PC-9 (cell line): ENCODE measurements around the gene DIAPH3. TPM values are rescaled to one million over a fixed set of nuclear protein-coding genes. Genes with fewer than 3 reads are reported as not detected.

Experiments
- BruUV-seq: library from RNA; stranded (reverse); fragments of 400-500 nt; replicated peaks from 2 replicates; lab custom pipeline; 2021; lab: Mats Ljungman, UMichigan
- CTCF ChIA-PET: fragments of 300-600 bp; sonication (Branson Sonifier 250); formaldehyde crosslinking; loops from one replicate; lab custom pipeline; 2022; ENCODE audit warnings: antibody characterized with exemption; lab: Charles Lee
- POLR2A ChIA-PET: fragments of 300-600 bp; sonication (Branson Sonifier 250); formaldehyde crosslinking; loops from one replicate; lab custom pipeline; 2022; ENCODE audit warnings: antibody characterized with exemption; ENCODE audit not compliant: unreplicated experiment; lab: Charles Lee
- DNase-seq, 2 experiments: peaks; one replicate each; pipeline versions ENCODE4 v3.0.0 to v3.0.0-alpha.2; 2015 to 2022; ENCODE audit warnings: mixed read lengths in 1 of 2
- H2AFZ ChIP-seq: fragments of 200-600 bp; sonication (generic); 2 replicates; pipeline ENCODE4 v1.8.1; 2017; ENCODE audit warnings: antibody characterized with exemption
- H3F3A ChIP-seq: fragments of 200-600 bp; sonication (generic); 2 replicates; pipeline ENCODE4 v1.8.1; 2017; ENCODE audit warnings: antibody characterized with exemption, mild to moderate bottlenecking, low read depth; ENCODE audit not compliant: insufficient read depth
- H3K27ac ChIP-seq: fragments of 200-600 bp; sonication (generic); 2 replicates; pipeline ENCODE4 v1.6.1; 2016; ENCODE audit warnings: mixed run types
- H3K27me3 ChIP-seq: fragments of 200-600 bp; sonication (generic); 2 replicates; pipeline ENCODE4 v1.6.1; 2016; ENCODE audit warnings: low read depth, mixed run types; ENCODE audit not compliant: insufficient read depth
- H3K36me3 ChIP-seq: fragments of 200-600 bp; sonication (generic); 2 replicates; pipeline ENCODE4 v1.6.1; 2016; ENCODE audit warnings: low read depth, mixed run types
- H3K4me1 ChIP-seq: fragments of 200-600 bp; sonication (generic); replicated peaks from 2 replicates; pipeline ENCODE4 v1.6.1; 2016; ENCODE audit warnings: mixed run types; ENCODE audit not compliant: insufficient read depth
- H3K4me2 ChIP-seq: fragments of 200-600 bp; sonication (generic); 2 replicates; pipeline ENCODE4 v1.6.1; 2017; ENCODE audit warnings: mixed run types
- H3K4me3 ChIP-seq: fragments of 200-600 bp; sonication (generic); 2 replicates; pipeline ENCODE4 v1.6.1; 2016; ENCODE audit warnings: mixed run types
- H3K79me2 ChIP-seq: fragments of 200-600 bp; sonication (generic); 2 replicates; pipeline ENCODE4 v1.6.1; 2017; ENCODE audit warnings: low read depth, mixed run types
- H3K9me2 ChIP-seq: fragments of 200-600 bp; sonication (generic); 2 replicates; pipeline ENCODE4 v1.8.1; 2017; ENCODE audit warnings: mild to moderate bottlenecking; ENCODE audit not compliant: insufficient read depth
- H3K9me3 ChIP-seq: fragments of 200-600 bp; sonication (generic); 2 replicates; pipeline ENCODE4 v1.8.1; 2016; ENCODE audit warnings: low read depth; ENCODE audit not compliant: insufficient read depth
- H4K20me1 ChIP-seq: fragments of 200-600 bp; sonication (generic); 2 replicates; pipeline ENCODE4 v1.8.1; 2017; ENCODE audit not compliant: insufficient read depth
- EZH2 ChIP-seq: fragments of 200-600 bp; sonication (generic); IDR thresholded peaks from 2 replicates; pipeline ENCODE4 v1.8.0; 2017; ENCODE audit warnings: antibody characterized with exemption, low read depth
- intact Hi-C: fragments of 100-400 bp; cut with micrococcal nuclease; formaldehyde crosslinking; loops from one replicate; pipeline ENCODE4 v1.10.0; 2022; ENCODE audit not compliant: unreplicated experiment
- total RNA-seq: library from RNA; stranded (reverse); gene quantifications from 2 replicates; pipeline ENCODE4 v1.2.3, GENCODE V29; 2021
- TF ChIP-seq, protein P1 (sequence below): fragments of 200-600 bp; sonication (generic); conservative IDR thresholded peaks from 2 replicates; pipeline ENCODE4 v1.6.1; 2017; ENCODE audit warnings: mixed run types, antibody characterized with exemption, mild to moderate bottlenecking, moderate library complexity

The DIAPH3 gene
- total RNA-seq, 1 experiment from 2014 or later, result 39.3 TPM

DNA sequence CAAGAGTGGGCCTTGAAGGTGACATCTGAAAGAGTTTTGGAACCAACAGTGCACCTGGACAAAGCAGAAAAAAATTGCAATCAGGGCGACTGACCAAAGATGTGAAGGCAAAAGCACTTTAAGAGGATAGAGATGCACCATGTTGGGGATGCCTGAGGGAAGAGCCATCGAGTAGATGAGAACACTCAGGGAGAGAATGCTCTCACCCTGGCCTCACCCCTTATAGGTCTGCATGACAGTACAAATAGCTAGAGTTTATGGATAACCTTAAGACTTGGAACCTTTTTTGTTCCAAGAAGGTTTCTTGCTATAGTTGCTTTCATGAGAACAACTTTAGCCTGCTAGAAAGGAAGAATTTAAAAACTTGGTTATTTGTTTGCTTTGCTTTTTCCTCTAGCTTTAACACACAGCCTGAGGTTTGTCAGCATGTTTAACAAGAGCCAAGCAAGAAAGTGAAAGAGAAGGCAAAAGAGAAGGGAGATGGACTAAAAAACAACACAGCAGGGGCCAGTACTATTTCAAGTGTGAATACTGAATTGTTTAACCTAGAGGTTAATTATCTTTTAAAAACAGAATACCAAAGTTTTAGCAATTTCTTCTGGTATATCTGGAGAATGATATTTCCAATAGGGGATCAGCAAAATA, 418.9 kb downstream of the DIAPH3 start:
- TF ChIP-seq, protein P1, sequence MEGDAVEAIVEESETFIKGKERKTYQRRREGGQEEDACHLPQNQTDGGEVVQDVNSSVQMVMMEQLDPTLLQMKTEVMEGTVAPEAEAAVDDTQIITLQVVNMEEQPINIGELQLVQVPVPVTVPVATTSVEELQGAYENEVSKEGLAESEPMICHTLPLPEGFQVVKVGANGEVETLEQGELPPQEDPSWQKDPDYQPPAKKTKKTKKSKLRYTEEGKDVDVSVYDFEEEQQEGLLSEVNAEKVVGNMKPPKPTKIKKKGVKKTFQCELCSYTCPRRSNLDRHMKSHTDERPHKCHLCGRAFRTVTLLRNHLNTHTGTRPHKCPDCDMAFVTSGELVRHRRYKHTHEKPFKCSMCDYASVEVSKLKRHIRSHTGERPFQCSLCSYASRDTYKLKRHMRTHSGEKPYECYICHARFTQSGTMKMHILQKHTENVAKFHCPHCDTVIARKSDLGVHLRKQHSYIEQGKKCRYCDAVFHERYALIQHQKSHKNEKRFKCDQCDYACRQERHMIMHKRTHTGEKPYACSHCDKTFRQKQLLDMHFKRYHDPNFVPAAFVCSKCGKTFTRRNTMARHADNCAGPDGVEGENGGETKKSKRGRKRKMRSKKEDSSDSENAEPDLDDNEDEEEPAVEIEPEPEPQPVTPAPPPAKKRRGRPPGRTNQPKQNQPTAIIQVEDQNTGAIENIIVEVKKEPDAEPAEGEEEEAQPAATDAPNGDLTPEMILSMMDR, result no peak
- TF ChIP-seq EZH2, result no peak
- no TSS peak for BruUV-seq
- intact Hi-C loops, result no loop called here
- H3K27me3 ChIP-seq, result no peaks in the 10 kb centered on the region
- no peak overlapping the region for H3K4me3 ChIP-seq
- DNase-seq, result no peak
- ChIA-PET CTCF (no interaction called here), POLR2A (no interaction called here)
- H3K4me1 ChIP-seq, result no peaks in the 10 kb centered on the region
- H3K79me2 ChIP-seq, result no peaks in the 10 kb centered on the region
- H3K36me3 ChIP-seq, result no peaks in the 10 kb centered on the region
- H3K9me3 ChIP-seq, result no peaks in the 10 kb centered on the region
- H2AFZ ChIP-seq, result no peak overlapping the region
- no peaks in the 10 kb centered on the region; the same call in 1 of the 2 replicates for H3K9me2 ChIP-seq
- H4K20me1 ChIP-seq, result no peaks in the 10 kb centered on the region
- no peak overlapping the region for H3K27ac ChIP-seq
- no peak overlapping the region for H3K4me2 ChIP-seq
- no peaks in the 10 kb centered on the region for H3F3A ChIP-seq

DNA sequence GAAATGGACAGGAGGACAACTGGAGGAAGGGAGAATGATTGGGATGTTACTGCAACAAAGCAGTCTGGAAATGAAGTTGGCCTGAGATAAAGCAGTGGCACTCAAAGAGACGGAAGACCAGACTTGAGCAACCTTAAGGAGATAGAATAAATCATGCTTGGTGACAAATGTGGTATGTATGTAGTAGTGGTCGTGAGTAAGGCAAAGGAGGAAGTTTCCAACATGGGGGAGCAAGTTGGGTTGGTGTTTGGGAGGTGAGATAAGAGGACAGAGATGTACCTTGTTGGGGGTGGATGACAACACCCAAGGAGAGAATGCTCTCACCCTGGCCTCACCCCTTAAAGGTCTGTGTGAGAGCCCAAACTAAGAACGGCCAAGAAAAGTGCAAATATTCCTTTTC, 420.5 kb downstream of the DIAPH3 start:
- H3K4me2 ChIP-seq, result no peak overlapping the region

DNA sequence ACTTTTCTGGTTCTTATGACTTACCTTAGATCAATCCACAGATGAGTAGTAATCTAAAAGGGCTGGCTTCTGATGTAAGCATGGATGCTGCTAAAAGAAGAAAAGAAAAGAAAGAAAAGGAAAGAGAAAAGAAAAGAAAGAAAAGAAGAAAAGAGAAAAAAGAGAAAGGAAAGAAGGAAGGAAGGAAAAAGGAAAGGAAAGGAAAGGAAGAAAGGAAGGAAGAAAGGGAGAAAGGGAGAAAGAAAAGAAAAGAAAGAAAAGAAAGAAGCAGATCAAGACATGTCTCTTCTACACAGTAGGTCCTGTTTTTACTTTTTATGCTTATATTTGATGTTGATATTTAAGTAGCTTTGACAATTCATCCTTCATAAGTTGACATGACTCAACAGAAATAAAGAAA, 421.3 kb downstream of the DIAPH3 start:
- TF ChIP-seq, protein P1, result no peak
- no peak for TF ChIP-seq EZH2
- DNase-seq, result no peak
- CTCF ChIA-PET, result no interaction called here
- intact Hi-C loops, result no loop called here
- H3K4me1 ChIP-seq, result no peaks in the 10 kb centered on the region
- H3K9me2 ChIP-seq, result no peaks in the 10 kb centered on the region; the same call in 1 of the 2 replicates
- no peak overlapping the region for H2AFZ ChIP-seq
- H3K27ac ChIP-seq, result no peak overlapping the region
- H3K79me2 ChIP-seq, result no peaks in the 10 kb centered on the region
- no peaks in the 10 kb centered on the region for H3K27me3 ChIP-seq
- no TSS peak for BruUV-seq
- H3K4me3 ChIP-seq, result no peak overlapping the region
- no peaks in the 10 kb centered on the region for H3K9me3 ChIP-seq
- POLR2A ChIA-PET, result no interaction called here
- no peaks in the 10 kb centered on the region for H4K20me1 ChIP-seq
- H3K4me2 ChIP-seq, result no peak overlapping the region
- no peaks in the 10 kb centered on the region for H3F3A ChIP-seq
- H3K36me3 ChIP-seq, result no peaks in the 10 kb centered on the region

More for the DNA sequence above, 420.5 kb downstream of the DIAPH3 start:
- intact Hi-C loops, result no loop called here
- Histone ChIP-seq H3K9me2 (no peaks in the 10 kb centered on the region; the same call in 1 of the 2 replicates), H3K36me3 (no peaks in the 10 kb centered on the region), H3F3A (no peaks in the 10 kb centered on the region), H3K27ac (no peak overlapping the region), H3K4me1 (no peaks in the 10 kb centered on the region), H4K20me1 (no peaks in the 10 kb centered on the region), H3K27me3 (no peaks in the 10 kb centered on the region), H3K9me3 (no peaks in the 10 kb centered on the region), H2AFZ (no peak overlapping the region), H3K4me3 (no peak overlapping the region), H3K79me2 (no peaks in the 10 kb centered on the region)
- CTCF ChIA-PET, result no interaction called here
- no peak for DNase-seq
- BruUV-seq, result no TSS peak
- TF ChIP-seq EZH2, result no peak
- TF ChIP-seq, protein P1, result no peak
- POLR2A ChIA-PET, result no interaction called here
